D341Med (cell line): ENCODE results near the gene DCAF7.

ENCODE experiments used
- DNase-seq: peaks from one replicate; pipeline ENCODE4 v3.0.0; 2012; ENCODE audit warnings: low spot score

DCAF7 gene

DNA sequence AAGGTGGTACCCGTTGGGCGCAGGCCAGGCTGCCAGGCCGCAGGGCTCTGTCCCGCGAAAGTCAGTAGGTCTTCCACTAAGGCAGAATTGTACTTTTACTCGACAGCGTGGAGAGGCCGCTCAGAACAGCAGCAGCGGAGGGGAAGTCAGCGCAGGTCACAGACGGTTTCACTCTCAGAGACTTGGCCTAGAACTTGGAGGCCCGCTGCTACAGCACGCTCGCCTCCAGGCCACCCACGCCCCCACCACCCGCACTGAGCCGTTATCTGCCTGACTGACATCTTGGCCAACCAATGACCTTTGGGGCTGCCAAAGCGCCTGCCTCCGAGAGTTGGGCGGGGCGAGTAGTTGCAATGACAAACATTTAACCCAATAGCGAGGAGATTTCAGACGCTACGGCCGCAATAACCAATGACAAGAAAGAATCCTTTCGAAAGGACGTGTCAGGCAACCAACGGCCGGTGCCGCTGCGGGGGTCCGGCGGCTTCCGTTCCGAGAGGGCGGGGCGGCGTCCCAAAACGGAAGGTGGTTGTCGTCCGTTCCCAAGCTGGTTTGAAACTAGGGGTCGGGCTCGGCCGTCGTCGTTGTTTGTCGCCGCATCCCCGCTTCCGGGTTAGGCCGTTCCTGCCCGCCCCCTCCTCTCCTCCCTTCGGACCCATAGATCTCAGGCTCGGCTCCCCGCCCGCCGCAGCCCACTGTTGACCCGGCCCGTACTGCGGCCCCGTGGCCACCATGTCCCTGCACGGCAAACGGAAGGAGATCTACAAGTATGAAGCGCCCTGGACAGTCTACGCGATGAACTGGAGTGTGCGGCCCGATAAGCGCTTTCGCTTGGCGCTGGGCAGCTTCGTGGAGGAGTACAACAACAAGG lies at the start of gene DCAF7:
Gene DCAF7, plus strand, starts transcription at position 532 of the 871 bp plus-strand sequence. Its CDS starts 201 bp downstream, at position 733.
- peak; percentile 100 for DNase-seq

DNA sequence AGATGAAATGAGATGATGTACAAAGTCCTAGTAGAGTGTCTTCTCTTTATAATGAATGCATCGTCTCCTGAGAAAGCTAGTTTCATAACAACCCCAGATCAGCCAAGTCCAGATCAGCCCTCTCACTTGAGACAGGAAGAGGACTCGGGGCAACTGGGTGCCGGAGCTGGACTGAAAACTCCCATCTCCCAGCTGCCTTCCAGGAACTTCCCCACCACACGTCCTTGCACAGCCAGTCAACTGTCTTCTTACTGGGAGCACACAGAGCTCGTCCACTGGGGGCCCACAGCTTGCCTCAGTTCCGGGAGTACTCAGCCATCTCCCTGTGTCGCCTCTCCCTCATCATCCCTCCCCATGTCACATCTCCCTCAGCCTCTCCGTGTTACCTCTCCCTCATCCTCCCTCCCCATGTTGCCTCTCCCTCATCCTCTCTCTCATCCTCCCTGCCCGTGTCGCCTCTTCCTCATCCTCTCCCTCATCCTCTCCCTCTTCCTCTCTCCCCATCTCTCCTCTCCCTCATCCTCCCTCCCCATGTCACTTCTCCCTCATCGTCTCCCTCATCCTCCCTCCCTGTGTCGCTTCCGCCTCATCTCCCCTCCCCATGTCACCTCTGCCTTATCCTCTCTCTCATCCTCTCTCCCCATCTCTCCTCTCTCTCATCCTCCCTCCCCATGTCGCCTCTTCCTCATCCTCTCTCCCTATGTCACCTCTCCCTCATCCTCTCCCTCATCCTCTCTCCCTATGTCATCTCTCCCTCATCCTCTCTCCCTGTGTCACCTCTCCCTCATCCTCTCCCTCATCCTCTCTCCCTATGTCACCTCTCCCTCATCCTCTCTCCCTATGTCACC lies 49.5 kb upstream of the DCAF7 start:
- no peak for DNase-seq

DNA sequence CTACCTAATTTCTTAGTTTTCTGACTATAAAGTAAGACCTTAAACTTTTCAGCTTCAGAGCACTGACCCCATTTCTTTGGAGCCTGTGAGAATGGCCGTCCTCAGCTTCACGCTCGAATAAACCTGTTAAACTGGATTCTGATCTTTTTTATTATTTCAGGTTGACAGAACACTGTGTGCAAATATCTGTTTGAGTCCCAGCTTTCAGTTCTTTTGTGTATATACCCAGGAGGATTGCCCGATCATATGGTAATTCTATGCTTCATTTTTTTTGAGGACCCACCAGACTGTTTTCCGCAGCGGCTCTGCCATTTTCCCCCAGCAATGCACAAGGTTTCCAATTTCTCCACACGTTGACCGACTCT lies 47.0 kb upstream of the DCAF7 start:
- DNase-seq, result no peak

DNA sequence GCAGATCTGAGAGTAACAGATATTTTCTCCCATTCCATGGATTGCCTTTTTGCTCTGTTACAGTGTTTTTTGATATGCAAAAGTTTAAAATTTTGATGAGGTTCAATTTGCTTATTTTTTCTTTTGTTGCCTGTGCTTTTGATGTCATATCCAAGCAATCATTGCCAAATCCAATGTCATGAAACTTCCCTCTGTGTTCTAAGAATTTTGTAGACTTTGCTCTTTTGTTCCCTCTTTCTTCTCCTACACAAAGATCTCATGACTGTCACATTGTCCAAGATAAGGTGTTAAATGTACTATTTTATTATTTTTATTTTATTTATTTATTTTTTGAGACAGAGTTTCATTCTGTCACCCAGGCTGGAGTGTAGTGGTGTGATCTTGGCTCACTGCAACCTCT lies 46.0 kb upstream of the DCAF7 start:
- DNase-seq, result no peak

- no peak for DNase-seq
Measured at GRCh38 chr17:63505341-63505740, 44.9 kb upstream of the DCAF7 start.

- DNase-seq, result no peak
Measured at GRCh38 chr17:63506627-63507026, 43.6 kb upstream of the DCAF7 start.

GRCh38 chr17:63511331-63511730 lies 38.9 kb upstream of the DCAF7 start:
- DNase-seq, result no peak

DNA sequence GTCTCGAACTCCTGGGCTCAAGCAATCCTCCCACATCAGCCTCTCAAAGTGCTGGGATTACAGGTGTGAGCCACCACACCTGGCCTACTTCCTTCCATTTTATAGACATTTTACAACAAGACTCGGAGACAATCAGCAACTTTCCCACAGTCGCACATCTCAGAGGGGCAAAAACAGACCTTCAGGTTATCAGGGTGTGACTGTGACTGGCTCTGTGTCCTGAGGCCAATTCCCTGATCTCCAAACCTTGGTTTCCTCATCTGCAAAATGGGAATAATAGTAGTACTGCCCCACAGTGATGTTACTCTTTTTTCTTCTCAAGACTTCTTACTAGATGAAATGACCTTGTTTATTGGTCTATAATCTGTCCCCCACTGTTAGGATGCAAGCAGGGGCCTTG lies 37.9 kb upstream of the DCAF7 start:
- DNase-seq, result no peak

- DNase-seq, result no peak
Measured at GRCh38 chr17:63512896-63513644, 37.2 kb upstream of the DCAF7 start.

DNA sequence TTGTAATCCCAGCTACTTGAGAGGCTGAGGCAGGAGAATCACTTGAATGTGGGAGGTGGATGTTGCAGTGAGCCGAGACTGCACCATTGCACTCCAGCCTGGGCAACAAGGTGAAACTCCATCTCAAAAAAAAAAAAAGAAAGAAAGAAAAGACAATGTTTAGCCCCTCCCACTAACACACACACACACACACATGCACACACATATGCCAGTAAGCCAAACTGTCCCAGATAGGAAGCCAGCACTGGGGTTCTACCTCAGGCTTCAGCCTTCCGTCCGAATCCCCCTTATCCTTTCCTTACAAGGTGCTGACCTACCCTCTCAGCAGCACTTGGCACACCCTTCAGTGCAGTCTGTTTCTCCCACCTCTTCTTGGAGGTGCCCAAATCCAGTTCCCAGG lies 35.8 kb upstream of the DCAF7 start:
- no peak for DNase-seq

- no peak for DNase-seq
Measured at GRCh38 chr17:63514974-63515373, 35.3 kb upstream of the DCAF7 start.

- no peak for DNase-seq
Measured at GRCh38 chr17:63515426-63515825, 34.9 kb upstream of the DCAF7 start.

DNA sequence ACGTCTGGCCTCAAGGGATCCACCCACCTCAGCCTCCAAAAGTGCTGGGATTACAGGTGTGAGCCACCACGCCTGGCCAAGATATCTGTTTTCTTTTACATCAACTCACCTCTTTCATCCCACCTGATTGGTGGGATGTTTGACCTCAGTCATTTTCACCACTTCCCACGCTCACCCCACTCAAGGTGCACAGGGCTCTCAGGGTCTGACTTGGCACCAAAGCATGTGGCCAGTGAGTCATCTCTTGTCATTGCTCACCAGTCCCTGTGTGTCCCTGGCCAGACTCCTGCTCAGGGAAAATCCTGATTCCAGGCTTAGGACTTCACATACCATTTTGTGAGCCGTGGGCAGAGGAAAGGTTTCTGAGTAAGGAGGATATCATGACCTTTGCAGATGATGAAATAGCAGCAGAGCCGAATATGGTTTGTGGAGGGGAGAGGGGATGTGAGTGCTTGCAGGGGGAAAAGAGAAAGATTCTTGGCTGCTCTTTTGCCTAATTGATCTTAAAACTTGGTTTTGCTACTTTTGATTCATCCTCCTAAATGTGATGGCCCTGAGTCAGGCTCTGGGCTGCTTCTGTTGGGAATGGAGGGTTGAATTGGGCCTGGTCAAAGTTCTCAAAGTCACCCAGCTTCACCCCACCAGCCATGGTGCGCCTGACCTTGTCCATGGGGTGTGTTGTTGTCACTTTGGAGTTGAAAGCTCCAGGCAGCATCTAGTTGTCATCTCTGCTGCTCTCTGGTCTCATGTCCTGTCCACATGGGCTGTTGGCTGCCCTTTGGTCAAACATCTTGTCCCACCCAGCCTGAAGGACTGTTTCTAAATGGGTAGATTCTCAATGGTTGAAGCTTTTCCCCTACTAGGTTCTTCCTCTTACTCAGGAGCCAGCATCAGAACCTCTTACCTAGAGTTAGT lies 33.1 kb upstream of the DCAF7 start:
- no peak for DNase-seq

GRCh38 chr17:63517825-63518534 lies 32.3 kb upstream of the DCAF7 start:
- DNase-seq, result no peak

- no peak for DNase-seq
Measured at GRCh38 chr17:63519116-63519881, 31.0 kb upstream of the DCAF7 start.

DNA sequence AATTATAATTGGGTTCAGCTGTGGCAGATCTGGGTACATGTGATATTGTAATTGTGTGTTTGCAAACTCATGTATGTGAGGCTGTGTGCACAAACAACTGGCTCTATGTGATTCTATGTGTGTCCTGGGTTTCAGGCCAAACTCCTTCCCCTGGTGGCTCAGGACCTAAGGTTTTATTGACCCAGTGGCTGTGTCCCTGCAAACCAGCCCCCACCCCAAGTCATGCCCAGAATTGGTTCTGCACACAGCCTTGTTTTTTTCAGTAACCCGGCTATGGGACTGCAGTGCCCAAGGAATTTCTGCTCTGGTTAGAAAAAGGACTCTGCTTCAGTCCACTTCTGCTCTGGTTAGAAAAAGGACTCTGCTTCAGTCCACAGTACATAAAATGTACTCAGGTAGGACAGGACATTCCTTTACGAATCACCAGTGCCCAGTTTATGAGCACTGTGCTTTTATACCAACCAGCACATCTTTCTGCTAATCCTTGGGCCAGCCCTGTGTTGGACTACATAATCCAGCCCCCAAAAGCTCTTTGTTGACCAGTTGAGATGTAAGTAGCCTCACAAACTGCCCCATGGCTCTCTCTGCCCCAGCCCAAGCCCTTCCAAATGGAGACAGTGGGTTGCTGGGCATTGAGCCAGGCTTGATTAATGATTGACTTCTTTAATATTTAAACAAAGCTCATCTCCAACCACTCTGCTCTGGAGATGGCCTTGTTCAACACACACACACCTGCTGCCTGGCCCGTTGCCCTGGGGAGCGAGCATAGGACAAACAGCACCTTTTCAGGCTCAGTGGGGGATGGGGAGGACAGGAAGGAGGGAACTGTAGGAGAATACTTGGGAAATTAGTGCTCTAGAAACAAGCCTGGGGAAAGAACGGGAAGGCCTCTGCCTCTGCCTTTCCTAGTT lies 30.1 kb upstream of the DCAF7 start:
- DNase-seq, result no peak

GRCh38 chr17:63523253-63523855 lies 26.9 kb upstream of the DCAF7 start, which contains the start of gene KCNH6:
Gene KCNH6 (plus strand): TSS chr17:63523358. CDS start chr17:63523414, 56 bp downstream.
- DNase-seq, result no peak

DNA sequence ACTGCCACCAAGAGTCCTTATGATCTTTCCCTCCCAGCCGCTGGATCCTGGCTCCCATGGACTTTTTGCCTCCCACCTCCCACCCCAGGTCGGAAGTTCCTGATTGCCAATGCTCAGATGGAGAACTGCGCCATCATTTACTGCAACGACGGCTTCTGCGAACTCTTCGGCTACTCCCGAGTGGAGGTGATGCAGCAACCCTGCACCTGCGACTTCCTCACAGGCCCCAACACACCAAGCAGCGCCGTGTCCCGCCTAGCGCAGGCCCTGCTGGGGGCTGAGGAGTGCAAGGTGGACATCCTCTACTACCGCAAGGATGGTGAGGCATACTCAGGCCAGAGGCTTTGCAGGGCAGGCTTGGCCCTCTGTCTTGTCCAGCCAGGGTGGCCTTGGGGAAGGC lies 26.2 kb upstream of the DCAF7 start:
- DNase-seq, result no peak
